Measurements from ENCODE around the gene PTPRN. TPM values are rescaled to one million over a fixed set of nuclear protein-coding genes. Genes with fewer than 3 reads are reported as not detected.

Gene PTPRN
- total and polyA plus RNA-seq, 2 of the 8 experiments (the other 6 are each of a cell fraction or from before 2014, with no cell fraction given), result 5.4 to 8.2 TPM

- Histone ChIP-seq H3K4ac (replicated peaks; ENCODE audit: insufficient read length, low read depth, low read length) (no peak overlapping the region), H3K23me2 (ENCODE audit: low read depth, low read length) (peaks cover 8% of the 10 kb centered on the region; the same call in 1 of the 2 replicates), H3K36me3 (ENCODE audit: control insufficient read depth in 2 of 4, insufficient read depth in 4 of 4, low read length in 3 of 4) (peaks cover 0 to 4% (median under 1%) of the 10 kb centered on the region in 4 experiments; a peak in 2 of 8 replicates), H3K27ac (ENCODE audit: low read depth, low read length) (peak overlapping the region; percentile 10; the same call in 1 of the 2 replicates), H4K20me1 (replicated peaks in 1 of 2; ENCODE audit: control insufficient read depth in 1 of 2, insufficient read depth in 2 of 2, low read length in 2 of 2) (no peaks in the 10 kb centered on the region), H3K4me2 (ENCODE audit: insufficient read depth in 1 of 2, low read depth in 2 of 2, low read length in 2 of 2) (peak overlapping the region; percentile 72 to 73), H2AK5ac (ENCODE audit: low read depth, low read length) (no peak overlapping the region; the same call in 1 of the 2 replicates), H3K79me2 (ENCODE audit: control insufficient read depth in 1 of 2, insufficient read depth in 2 of 2, low read length in 2 of 2) (no peaks in the 10 kb centered on the region), H2BK15ac (ENCODE audit: low read length) (peak overlapping the region; percentile 31), H4K91ac (replicated peaks; ENCODE audit: insufficient read length, low read length) (no peak overlapping the region), H3K4me3 (ENCODE audit: extremely low read depth in 1 of 4, insufficient read depth in 2 of 4, low read depth in 3 of 4, low read length in 4 of 4) (peak overlapping the region in 3 of 4 experiments; percentile 3 to 75 (median 18); a peak in 3 of 8 replicates), H3K4me1 (replicated peaks in 1 of 4; ENCODE audit: control insufficient read depth in 3 of 4, insufficient read depth in 4 of 4, low read length in 3 of 4) (peaks cover 9 to 23% (median 14%) of the 10 kb centered on the region in 4 experiments), H2BK20ac (ENCODE audit: low read length) (no peak overlapping the region; the same call in 1 of the 2 replicates), H4K8ac (ENCODE audit: extremely low read depth, insufficient read depth, low read length) (no peak overlapping the region), H3K79me1 (ENCODE audit: low read depth, low read length) (no peaks in the 10 kb centered on the region; the same call in 1 of the 2 replicates), H3K23ac (ENCODE audit: insufficient read length) (no peak overlapping the region), H3K18ac (ENCODE audit: extremely low read depth, low read length) (no peak overlapping the region; the same call in 1 of the 2 replicates), H2BK5ac (ENCODE audit: low read depth, low read length) (no peak overlapping the region; the same call in 1 of the 2 replicates), H2BK12ac (ENCODE audit: low read depth, low read length) (peak overlapping the region; percentile 56; the same call in 1 of the 2 replicates), H3K56ac (replicated peaks; ENCODE audit: insufficient read length, low read depth, low read length) (no peak overlapping the region), H2AFZ (ENCODE audit: low read length) (peak overlapping the region; percentile 81), H4K5ac (ENCODE audit: insufficient read length, low read depth, low read length) (no peak overlapping the region), H3K9me3 (ENCODE audit: insufficient read depth in 2 of 2, low read depth in 1 of 2, low read length in 1 of 2) (no peaks in the 10 kb centered on the region), H3K14ac (ENCODE audit: insufficient read length) (no peak overlapping the region), H3K9ac (replicated peaks in 1 of 4; ENCODE audit: extremely low read depth in 1 of 4, low read depth in 3 of 4, low read length in 3 of 4) (0 out of 7 replicates have a peak overlapping the region, but pooled peaks of 1 of the 4 experiments have one; percentile 6), H2BK120ac (replicated peaks; ENCODE audit: low read depth, low read length) (no peak overlapping the region), H3K27me3 (replicated peaks in 1 of 4; ENCODE audit: control insufficient read depth in 3 of 4, extremely low read depth in 1 of 4, insufficient read depth in 3 of 4, low read length in 3 of 4) (no peaks in the 10 kb centered on the region; a peak in 1 of 7 replicates)
- 38% methylated on average over 25 of the region's 25 CpGs; no CpG with 5 or more reads in 1 of the 2 experiments for WGBS, 2 experiments (ENCODE audit: extremely low coverage in 1 of 2, insufficient coverage in 1 of 2, insufficient read length in 1 of 2, insufficient replicate concordance in 2 of 2, low coverage in 1 of 2, low lambda C conversion rate in 2 of 2, missing lambda C conversion rate in 1 of 2)
- DNase-seq (ENCODE audit: low read depth in 1 of 2, low spot score in 2 of 2), result peak in 1 of 2 experiments; percentile 94
- peak; percentile 50 for FAIRE-seq
- CTCF ChIA-PET (ENCODE audit: partially characterized antibody), result interaction anchor here (0.6 to 12.1 kb wide), 30 partner anchors 8 to 1521 kb away, joined by 3 to 220 read pairs (median 4); partner anchors contain the start of genes ABCB6, GLB1L, STK16 and TUBA4A
- POLR2A ChIA-PET (ENCODE audit: partially characterized antibody), result interaction anchor here (0.6 to 4.5 kb wide), 10 partner anchors 9 to 109 kb away, joined by 3 to 33 read pairs (median 4); partner anchors contain the start of genes ATG9A, GLB1L, PTPRN and STK16
- TF ChIP-seq POU5F1 (IDR thresholded peaks at IDR 0.05; ENCODE audit: low read depth, low read length) (no peak), JUND (IDR thresholded peaks at IDR 0.05; ENCODE audit: low read length) (peak; percentile 41; the same call in 1 of the 2 replicates), SP4 (IDR thresholded peaks at IDR 0.05; ENCODE audit: low read length) (0 out of 2 replicates have a peak, but pooled peaks have one; percentile 45), YY1 (IDR thresholded peaks at IDR 0.05; ENCODE audit: low read depth, low read length) (peak; percentile 64; the same call in 1 of the 2 replicates), MAX (IDR thresholded peaks at IDR 0.05) (0 out of 2 replicates have a peak, but pooled peaks have one; percentile 11), RFX5 (IDR thresholded peaks at IDR 0.05; ENCODE audit: borderline replicate concordance, low read depth, low read length) (no peak), NANOG (IDR thresholded peaks at IDR 0.05; ENCODE audit: insufficient read depth, low read depth, low read length, poor library complexity, severe bottlenecking) (no peak), JUN (IDR thresholded peaks at IDR 0.05; ENCODE audit: low read depth, low read length) (no peak), SIN3A (conservative IDR thresholded peaks at IDR 0.05 in 1 of 2, IDR thresholded peaks at IDR 0.05 in 1 of 2; ENCODE audit: low read depth in 1 of 2, low read length in 2 of 2) (0 out of 4 replicates have a peak, but pooled peaks of 1 of the 2 experiments have one; percentile 36)
These were observed 31.2 kb downstream of the PTPRN start for GRCh38 chr2:219277703-219278654.
